COLO829 (cell line): ENCODE measurements around the gene COL28A1.

Experiments used
- DNase-seq: peaks from one replicate; pipeline ENCODE4 v3.0.0; 2012; ENCODE audit warnings: low spot score

The COL28A1 gene

GRCh38 chr7:7535691-7536090 is at the start of gene COL28A1:
TSS of gene COL28A1 (minus strand) at chr7:7535873. CDS start at chr7:7532875, 2,998 bp downstream.
- DNase-seq: no peak

DNA sequence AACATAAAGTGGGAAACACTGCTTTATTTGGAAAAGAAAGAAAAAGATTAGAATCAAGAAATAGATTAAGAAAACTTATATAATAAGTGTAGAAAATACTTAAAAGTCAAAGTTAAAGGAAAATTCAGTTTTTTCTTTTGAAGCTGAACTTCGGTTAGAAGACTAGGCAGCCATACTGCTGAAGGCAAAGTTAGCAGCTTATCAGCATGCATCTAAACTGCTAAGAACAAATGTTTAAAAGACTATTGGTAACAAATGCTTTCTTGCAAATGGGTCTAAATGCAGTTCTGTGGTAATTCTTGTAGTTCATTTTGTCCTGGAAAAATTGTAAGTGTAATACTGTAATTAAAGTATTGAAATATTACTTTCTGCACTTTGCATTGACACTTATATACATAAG is 49.0 kb upstream of the COL28A1 start:
- no peak for DNase-seq

DNA sequence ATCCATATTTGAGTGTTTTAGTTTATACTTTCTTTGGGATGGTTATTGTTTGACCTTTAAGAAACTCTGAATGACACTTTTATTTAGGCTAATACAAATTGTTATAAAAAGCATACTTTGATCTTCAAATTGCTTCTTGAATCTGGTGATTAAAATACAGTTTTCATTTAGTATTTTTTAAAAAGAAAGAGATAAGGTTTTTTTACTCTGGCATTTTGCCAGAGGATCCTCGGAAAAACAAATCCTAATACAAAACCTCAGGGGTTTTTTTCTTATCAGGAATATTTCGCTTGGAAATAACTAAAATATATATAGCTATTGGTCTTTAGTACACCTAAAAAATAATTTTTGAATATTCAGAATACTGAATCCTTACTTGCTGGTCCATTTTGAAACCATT is 48.1 kb upstream of the COL28A1 start:
- DNase-seq: no peak

DNA sequence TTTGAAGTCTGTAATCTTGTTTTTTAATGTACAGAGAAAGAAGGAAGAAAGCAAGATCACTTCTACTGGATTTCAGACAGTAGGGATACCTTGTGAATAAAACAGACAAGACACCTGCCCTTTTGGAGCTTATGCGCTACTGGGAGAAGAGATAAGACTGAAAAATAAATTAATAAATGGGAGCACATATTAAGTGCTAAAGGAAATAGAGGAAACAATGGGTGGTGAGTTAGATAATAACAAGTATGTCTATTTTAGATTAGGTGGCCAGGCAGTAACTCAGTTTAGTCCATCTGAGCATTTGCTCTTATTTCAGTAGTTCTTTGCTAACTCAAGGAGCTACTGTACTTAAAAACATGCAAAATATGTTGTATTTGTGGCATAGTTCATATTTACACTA is 46.9 kb upstream of the COL28A1 start:
- no peak for DNase-seq

- DNase-seq: no peak
These were observed 46.0 kb upstream of the COL28A1 start for GRCh38 chr7:7581531-7582179.

GRCh38 chr7:7579638-7580037 is 44.0 kb upstream of the COL28A1 start:
- DNase-seq: no peak

- no peak for DNase-seq
These were observed 42.2 kb upstream of the COL28A1 start for GRCh38 chr7:7577888-7578287.

- DNase-seq: no peak
These were observed 40.7 kb upstream of the COL28A1 start for GRCh38 chr7:7576344-7576743.

DNA sequence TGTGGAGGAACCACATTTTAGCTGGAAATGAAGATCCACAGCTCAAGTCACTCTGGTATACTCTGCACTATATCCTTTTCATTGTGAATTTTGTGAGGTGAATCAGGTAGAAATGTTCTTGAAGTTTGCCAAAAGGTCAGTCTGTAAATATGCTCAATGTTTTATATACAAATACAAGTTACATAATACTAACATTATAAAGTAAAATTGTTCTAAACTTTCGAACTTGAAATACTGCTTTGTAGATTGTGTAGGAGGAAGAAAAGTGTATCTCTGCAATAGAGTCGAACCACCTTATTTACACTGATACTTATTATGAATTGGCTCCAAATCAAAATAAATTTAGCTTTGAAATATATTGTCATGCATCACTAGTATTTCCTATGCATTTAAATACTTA is 38.0 kb upstream of the COL28A1 start:
- DNase-seq: no peak

- no peak for DNase-seq
These were observed 34.9 kb upstream of the COL28A1 start for GRCh38 chr7:7570584-7570983.

DNA sequence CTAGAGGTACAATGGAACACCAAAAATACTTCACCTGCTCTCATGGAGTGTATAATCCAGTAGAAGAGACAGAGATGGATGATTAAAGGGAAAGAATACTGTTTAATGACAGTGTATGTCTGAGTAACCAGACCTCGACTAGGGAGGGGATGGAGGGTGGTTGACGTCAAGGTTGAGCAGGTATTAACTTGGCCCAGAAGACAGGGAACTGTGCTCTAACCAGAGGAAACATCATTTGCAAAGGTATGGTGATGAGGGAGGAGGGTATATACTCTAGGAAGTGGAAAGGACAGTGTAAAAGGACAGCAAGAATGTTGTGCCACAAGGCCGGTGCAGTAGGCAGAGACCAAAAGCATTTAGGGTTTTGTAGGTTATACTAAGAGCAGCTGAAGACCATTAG is 33.9 kb upstream of the COL28A1 start:
- DNase-seq: no peak

- no peak for DNase-seq
These were observed 33.4 kb upstream of the COL28A1 start for GRCh38 chr7:7569081-7569527.

GRCh38 chr7:7568553-7568952 is 32.9 kb upstream of the COL28A1 start:
- no peak for DNase-seq

DNA sequence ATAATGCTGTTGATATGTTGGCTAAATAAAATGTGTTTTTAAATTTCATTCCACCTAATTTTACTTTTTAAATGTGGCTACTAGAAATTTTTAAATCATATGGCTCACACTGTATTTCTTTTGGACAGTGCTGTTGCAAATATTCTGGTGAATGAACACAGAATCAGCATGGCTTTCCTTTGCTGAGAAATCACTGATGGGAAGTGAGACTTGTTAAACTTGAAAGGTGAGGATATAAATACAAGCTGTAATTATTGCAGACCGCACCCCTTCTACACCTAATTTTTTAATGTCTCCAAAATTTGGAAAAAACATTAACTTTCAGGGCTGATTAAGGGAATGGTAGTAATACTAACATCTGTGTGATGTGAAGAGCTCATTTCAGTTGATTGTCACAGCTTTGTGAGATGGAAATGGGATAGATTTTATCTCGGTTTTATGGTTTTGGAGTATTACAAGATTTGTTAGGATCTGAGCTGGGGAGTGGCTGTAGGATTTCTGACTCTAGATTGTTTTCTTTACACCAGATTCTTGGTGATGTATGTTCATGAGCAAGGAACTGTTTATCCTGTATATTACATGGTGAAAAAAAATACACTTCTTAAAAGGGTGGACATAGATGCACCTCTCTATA is 32.3 kb upstream of the COL28A1 start:
- no peak for DNase-seq

- DNase-seq: peak; percentile 95
These were observed 31.3 kb upstream of the COL28A1 start, which contains the start of gene MIOS for GRCh38 chr7:7566651-7567611. TSS of gene MIOS (plus strand) at chr7:7566884. CDS start at chr7:7572476, 5,592 bp downstream.

DNA sequence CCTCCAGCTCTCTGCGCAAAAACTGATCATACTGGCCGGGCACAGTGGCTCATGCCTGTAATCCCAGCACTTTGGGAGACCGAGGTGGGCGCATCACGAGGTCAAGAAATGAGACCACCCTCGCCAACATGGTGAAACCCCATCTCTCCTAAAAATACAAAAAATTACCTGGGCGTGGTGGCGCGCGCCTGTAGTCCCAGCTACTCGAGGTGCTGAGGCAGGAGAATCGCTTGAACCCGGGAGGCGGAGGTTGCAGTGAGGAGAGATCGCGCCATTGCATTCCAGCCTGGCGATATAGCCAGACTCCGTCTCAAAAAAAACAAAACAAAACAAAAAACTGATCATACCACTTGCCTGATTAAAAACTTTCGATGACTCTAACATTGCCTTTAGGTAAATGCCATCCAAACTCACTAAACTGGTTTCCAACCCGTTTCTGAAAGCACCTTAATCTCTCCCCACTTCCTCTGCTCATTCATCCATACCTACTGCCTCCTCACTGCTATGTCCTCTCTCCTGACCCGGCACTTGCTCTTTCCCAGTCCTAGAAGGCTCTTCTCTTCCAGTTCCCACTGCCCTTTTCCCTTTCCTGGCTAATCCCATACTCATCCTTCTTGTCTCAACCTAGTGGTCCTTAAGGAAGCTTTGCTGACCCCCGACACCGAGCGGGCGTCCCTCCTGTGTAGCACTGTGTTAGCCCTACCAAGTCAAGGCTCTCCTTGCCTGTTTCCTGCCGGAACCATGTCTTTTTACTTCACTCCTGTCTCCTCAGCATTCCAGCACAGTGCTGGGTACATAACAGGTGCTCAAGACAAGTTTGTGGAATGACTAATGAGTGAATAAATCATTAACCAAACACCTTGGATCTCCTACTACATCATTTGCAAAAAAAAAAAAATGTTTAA is 30.3 kb upstream of the COL28A1 start:
- DNase-seq: no peak

DNA sequence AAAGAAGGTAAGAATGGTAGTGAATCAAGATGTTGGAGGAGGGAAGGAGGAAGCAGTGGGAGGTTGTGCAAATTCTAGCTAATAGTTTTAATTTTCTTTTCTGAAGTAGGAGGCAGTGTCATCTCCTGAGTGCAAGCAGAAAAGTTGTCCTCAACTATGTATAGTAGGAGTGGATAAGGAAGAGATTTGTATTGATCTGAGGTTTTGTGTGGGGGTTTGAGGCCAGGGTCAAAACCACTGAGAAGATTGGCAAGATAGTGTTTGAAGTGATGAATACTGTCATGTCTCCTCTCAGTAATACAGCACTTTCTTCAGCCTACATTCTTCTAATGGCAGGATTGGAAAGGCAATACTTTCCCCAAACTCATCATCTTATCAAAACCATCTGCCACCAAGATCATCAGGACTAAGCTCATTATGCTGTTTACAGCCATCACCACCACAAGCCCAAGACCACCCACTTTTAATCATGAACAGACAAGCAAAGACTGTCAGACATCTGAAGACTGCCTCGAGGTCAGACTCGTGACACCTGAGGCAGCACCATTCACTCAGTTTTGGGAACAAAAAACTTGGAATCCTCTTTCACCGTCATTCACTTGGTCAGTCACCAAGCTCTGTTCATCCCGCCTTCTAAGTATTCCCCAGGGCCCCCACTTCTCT is 29.5 kb upstream of the COL28A1 start:
- no peak for DNase-seq

DNA sequence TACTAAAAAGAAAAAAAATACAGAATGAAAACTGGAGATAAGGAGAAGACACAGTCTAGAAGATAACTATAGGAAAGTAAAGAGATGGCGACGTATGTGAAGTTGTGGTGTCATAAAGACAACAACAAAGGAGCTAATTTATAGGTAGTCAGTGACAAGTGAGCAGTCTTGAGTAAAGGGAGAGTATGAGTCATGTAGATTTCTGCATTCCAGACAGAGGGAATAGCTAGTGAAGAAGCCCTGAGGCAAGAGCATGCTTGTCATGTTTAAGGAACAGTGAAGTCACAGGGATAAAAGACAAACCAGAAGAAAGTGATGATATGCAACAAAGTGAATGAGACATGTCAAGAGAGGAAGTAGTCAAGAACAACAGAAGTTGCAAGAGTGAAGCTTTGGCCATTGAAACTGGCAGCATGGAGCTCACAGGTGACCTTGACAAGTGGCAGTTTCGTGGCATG is 28.7 kb upstream of the COL28A1 start:
- peak; percentile 75 for DNase-seq

GRCh38 chr7:7563813-7564212 is 28.1 kb upstream of the COL28A1 start:
- no peak for DNase-seq

DNA sequence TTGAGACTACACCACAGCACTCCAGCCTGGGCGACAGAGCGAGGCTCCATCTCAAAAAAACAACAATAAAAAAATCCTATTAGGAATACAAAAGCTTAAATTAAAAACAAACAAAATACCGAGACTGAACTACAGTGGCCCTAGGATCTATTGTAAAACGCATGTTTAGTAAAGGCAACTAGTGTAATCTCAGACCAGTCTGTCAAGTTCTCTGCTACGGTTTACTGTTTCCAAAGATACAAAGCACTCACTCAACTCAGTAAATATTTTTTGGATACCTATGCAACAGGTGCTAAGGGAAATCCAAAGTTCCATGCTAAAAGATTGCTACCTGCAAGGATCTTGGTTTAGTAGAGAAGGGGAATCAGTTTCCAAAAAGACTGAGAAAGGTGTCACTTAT is 27.6 kb upstream of the COL28A1 start:
- no peak for DNase-seq

DNA sequence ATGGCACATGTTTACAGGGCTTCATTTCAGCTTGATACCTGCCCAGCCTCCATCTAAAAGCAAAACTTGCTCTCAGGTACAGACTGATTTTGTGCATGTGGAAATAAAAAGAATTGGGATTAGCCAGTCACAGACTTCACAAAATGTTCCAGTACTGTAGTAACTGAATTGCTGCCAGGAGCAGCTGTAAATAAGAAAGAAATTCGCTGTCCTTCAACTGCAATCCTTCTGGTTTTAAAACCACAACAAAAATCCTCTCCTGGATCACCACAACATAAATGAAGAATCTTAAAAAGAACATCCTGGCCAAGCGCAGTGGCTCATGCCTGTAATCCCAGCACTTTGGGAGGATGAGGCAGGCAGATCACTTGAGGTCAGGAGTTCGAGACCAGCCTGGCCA is 27.1 kb upstream of the COL28A1 start:
- DNase-seq: no peak
